A549 (cell line): ENCODE data around the gene GPATCH3. TPM values are rescaled to one million over a fixed set of nuclear protein-coding genes. Genes with fewer than 3 reads are reported as not detected.
A peak's percentile ranks its signal among the peaks of the same experiment; 100 is the strongest.

Experiments used
- ATOH8 ChIP-seq: fragments of 250-450 bp; sonication (Bioruptor Pico); IDR thresholded peaks from 2 replicates; pipeline ENCODE4 v1.5.0; 2020; ENCODE audit warnings: low read depth, mild to moderate bottlenecking, moderate library complexity
- BHLHE40 ChIP-seq: IDR thresholded peaks from 2 replicates; pipeline ENCODE4 v1.6.1; 2012; ENCODE audit warnings: low read depth, low read length, inconsistent platforms
- E2F6 ChIP-seq: IDR thresholded peaks from 2 replicates; pipeline ENCODE4 v1.6.1; 2012; ENCODE audit warnings: low read depth, borderline replicate concordance
- EP300 ChIP-seq, 2 experiments: fragments of >200 bp; sonication (Bioruptor Twin); formaldehyde crosslinking; IDR thresholded peaks; 2 replicates in 1 of 2; 3 replicates in 1 of 2; pipeline ENCODE4 v1.6.1; 2016 to 2017
- ESRRA ChIP-seq: fragments of 150-350 bp; IDR thresholded peaks from 2 replicates; pipeline ENCODE4 v1.6.1; 2014; ENCODE audit warnings: mild to moderate bottlenecking, low read length, borderline replicate concordance
- FOSB ChIP-seq: fragments of 250-450 bp; sonication (Bioruptor Pico); IDR thresholded peaks from 2 replicates; pipeline ENCODE4 v1.5.0; 2020; ENCODE audit warnings: mild to moderate bottlenecking, moderate library complexity
- HMGXB4 ChIP-seq: fragments of 250-450 bp; sonication (Bioruptor Pico); IDR thresholded peaks from 2 replicates; pipeline ENCODE4 v1.5.0; 2021; ENCODE audit warnings: mild to moderate bottlenecking, moderate library complexity, borderline replicate concordance
- HOXB13 ChIP-seq: fragments of 250-450 bp; sonication (Bioruptor Pico); IDR thresholded peaks from 2 replicates; pipeline ENCODE4 v1.5.0; 2020; ENCODE audit warnings: low read depth, mild to moderate bottlenecking, moderate library complexity
- HOXB5 ChIP-seq: fragments of 250-450 bp; sonication (Bioruptor Pico); IDR thresholded peaks from 2 replicates; pipeline ENCODE4 v1.5.0; 2020; ENCODE audit warnings: mild to moderate bottlenecking, moderate library complexity
- KDM5A ChIP-seq: fragments of 200-600 bp; sonication (generic); IDR thresholded peaks from 2 replicates; pipeline ENCODE4 v1.6.1; 2016; ENCODE audit warnings: antibody characterized with exemption, mild to moderate bottlenecking
- MYC ChIP-seq: IDR thresholded peaks from 2 replicates; pipeline ENCODE4 v1.6.1; 2012; ENCODE audit warnings: mild to moderate bottlenecking, inconsistent platforms, low read length, improper control_type of control experiment, borderline replicate concordance
- NFE2L2 ChIP-seq: fragments of 150-350 bp; conservative IDR thresholded peaks from 2 replicates; pipeline ENCODE4 v1.6.1; 2014; ENCODE audit warnings: low read length
- NPAS2 ChIP-seq: fragments of 250-450 bp; sonication (Bioruptor Pico); IDR thresholded peaks from 2 replicates; pipeline ENCODE4 v1.8.0; 2022; ENCODE audit warnings: mild to moderate bottlenecking, moderate library complexity, borderline replicate concordance
- PBX3 ChIP-seq: IDR thresholded peaks from 2 replicates; pipeline ENCODE4 v1.6.1; 2012
- POLR2AphosphoS2 ChIP-seq: conservative IDR thresholded peaks from 2 replicates; pipeline ENCODE4 v1.6.1; 2012; ENCODE audit warnings: low read length, improper control_type of control experiment, inconsistent platforms
- RAD21 ChIP-seq, 2 experiments: fragments of >200 bp in 1 of 2; sonication (Bioruptor Twin) in 1 of 2; formaldehyde crosslinking in 1 of 2; IDR thresholded peaks in 1 of 2; conservative IDR thresholded peaks in 1 of 2; 2 replicates in 1 of 2; 3 replicates in 1 of 2; pipeline ENCODE4 v1.6.1; 2012 to 2018; ENCODE audit warnings: inconsistent platforms in 1 of 2
- REST ChIP-seq: fragments of 200-600 bp; sonication (generic); IDR thresholded peaks from 2 replicates; pipeline ENCODE4 v1.6.1; 2016; ENCODE audit warnings: antibody characterized with exemption, mild to moderate bottlenecking, moderate library complexity
- SMC3 ChIP-seq: fragments of >200 bp; sonication (Bioruptor Twin); formaldehyde crosslinking; IDR thresholded peaks from 3 replicates; pipeline ENCODE4 v1.6.1; 2018; ENCODE audit warnings: inconsistent platforms
- TFCP2L1 ChIP-seq: fragments of 250-450 bp; sonication (Bioruptor Pico); IDR thresholded peaks from 2 replicates; pipeline ENCODE4 v1.5.0; 2021; ENCODE audit warnings: mild to moderate bottlenecking
- TP53 ChIP-seq: fragments of 250-450 bp; sonication (Bioruptor Pico); IDR thresholded peaks from 2 replicates; pipeline ENCODE4 v1.5.0; 2021; ENCODE audit warnings: mild to moderate bottlenecking, moderate library complexity
- USF2 ChIP-seq: fragments of 450-650 bp; IDR thresholded peaks from 2 replicates; pipeline ENCODE4 v1.6.1; 2014; ENCODE audit warnings: antibody characterized with exemption
- ZC3H11A ChIP-seq: fragments of 450-650 bp; IDR thresholded peaks from 2 replicates; pipeline ENCODE4 v1.6.1; 2014; ENCODE audit warnings: antibody characterized with exemption, mild to moderate bottlenecking
- ZNF302 ChIP-seq: fragments of 250-450 bp; sonication (Bioruptor Pico); IDR thresholded peaks from 2 replicates; pipeline ENCODE4 v1.9.0; 2021; ENCODE audit warnings: inconsistent platforms, mild to moderate bottlenecking, moderate library complexity
- polyA plus RNA-seq, 4 experiments: library from polyadenylated mRNA; depleted of rRNA in 3 of 4; stranded (reverse); fragments of >200 nt; fragmentation: RNase III in 1 of 4; extraction: RNeasy Plus Mini Kit Qiagen cat#74134 plus additional on column Dnase treatment in 1 of 4; gene quantifications; 2 replicates in 3 of 4; 3 replicates in 1 of 4; pipeline ENCODE4 v1.2.3, GENCODE V29; 2011 to 2017

Gene GPATCH3
- polyA plus RNA-seq, 2 of the 4 experiments (the other 2 are of a cell fraction): 5.4 to 8.7 TPM

GRCh38 chr1:26848941-26849774 lies 51.1 kb downstream of the GPATCH3 start (continued):
- no peak for TF ChIP-seq HMGXB4 (CRISPR knock-in tag)
- no peak for TF ChIP-seq RAD21 (conservative IDR thresholded peaks at IDR 0.05 in 1 of 2, IDR thresholded peaks at IDR 0.05 in 1 of 2)
- no peak for TF ChIP-seq PBX3
- TF ChIP-seq USF2: peak; percentile 57; the same call in 1 of the 2 replicates
- TF ChIP-seq EP300 (IDR thresholded peaks at IDR 0.05): peak; percentile 31 to 66; a peak in 2 of 5 replicates
- TF ChIP-seq TFCP2L1 (CRISPR knock-in tag): no peak
- TF ChIP-seq HOXB5 (CRISPR knock-in tag): 0 out of 2 replicates have a peak, but pooled peaks have one; percentile 63
- peak; percentile 66; the same call in 1 of the 2 replicates for TF ChIP-seq ATOH8 (CRISPR knock-in tag)
- no peak; the same call in 1 of the 2 replicates for TF ChIP-seq FOSB (CRISPR knock-in tag)
- TF ChIP-seq ZC3H11A: no peak
- no peak for TF ChIP-seq MYC
- peak; percentile 61; the same call in 1 of the 2 replicates for TF ChIP-seq TP53 (CRISPR knock-in tag)
- no peak for TF ChIP-seq KDM5A
- no peak for TF ChIP-seq BHLHE40
- no peak for TF ChIP-seq NPAS2 (CRISPR knock-in tag)
- TF ChIP-seq NFE2L2: peak; percentile 97
- TF ChIP-seq REST: no peak
- no peak for TF ChIP-seq ESRRA
- TF ChIP-seq HOXB13 (CRISPR knock-in tag): peak; percentile 71; the same call in 1 of the 2 replicates
- no peak for TF ChIP-seq POLR2AphosphoS2
- no peak for TF ChIP-seq E2F6
- no peak for TF ChIP-seq ZNF302 (CRISPR knock-in tag)
- no peak for TF ChIP-seq SMC3
